Amniotic epithelial cell (primary cell): ENCODE data around the gene ACACA.

Experiments
- DNase-seq: peaks from one replicate; pipeline ENCODE4 v3.0.0-alpha.2; 2010; ENCODE audit warnings: low read depth

ACACA gene

GRCh38 chr17:37066322-37067255 is 340.0 kb downstream of the ACACA start:
- DNase-seq = no peak

- no peak for DNase-seq
Measured at GRCh38 chr17:37065486-37066321, 340.9 kb downstream of the ACACA start.

- no peak for DNase-seq
Measured at GRCh38 chr17:37064956-37065355, 341.7 kb downstream of the ACACA start.

GRCh38 chr17:37064206-37064605 is 342.4 kb downstream of the ACACA start:
- no peak for DNase-seq

GRCh38 chr17:37062021-37062420 is 344.6 kb downstream of the ACACA start:
- DNase-seq = no peak

- DNase-seq = no peak
Measured at GRCh38 chr17:37060928-37061327, 345.7 kb downstream of the ACACA start.

GRCh38 chr17:37060094-37060493 is 346.5 kb downstream of the ACACA start:
- no peak for DNase-seq

GRCh38 chr17:37059493-37059892 is 347.1 kb downstream of the ACACA start:
- no peak for DNase-seq

- no peak for DNase-seq
Measured at GRCh38 chr17:37056622-37057021, 350.0 kb downstream of the ACACA start.

GRCh38 chr17:37054894-37055293 is 351.7 kb downstream of the ACACA start:
- DNase-seq = no peak

- DNase-seq = no peak
Measured at GRCh38 chr17:37052450-37052849, 354.2 kb downstream of the ACACA start.

GRCh38 chr17:37051833-37052232 is 354.8 kb downstream of the ACACA start:
- DNase-seq = no peak

- no peak for DNase-seq
Measured at GRCh38 chr17:37051381-37051780, 355.3 kb downstream of the ACACA start.

GRCh38 chr17:37050920-37051319 is 355.7 kb downstream of the ACACA start:
- peak; percentile 27 for DNase-seq

GRCh38 chr17:37048811-37049210 is 357.8 kb downstream of the ACACA start:
- DNase-seq = no peak

- DNase-seq = peak; percentile 85
Measured at GRCh38 chr17:37047631-37048104, 359.0 kb downstream of the ACACA start.

GRCh38 chr17:37045351-37045922 is 361.2 kb downstream of the ACACA start:
- no peak for DNase-seq

- no peak for DNase-seq
Measured at GRCh38 chr17:37043201-37043600, 363.4 kb downstream of the ACACA start.

- no peak for DNase-seq
Measured at GRCh38 chr17:37041932-37042331, 364.7 kb downstream of the ACACA start.

GRCh38 chr17:37039269-37039668 is 367.4 kb downstream of the ACACA start:
- DNase-seq = no peak

GRCh38 chr17:37037590-37038155 is 369.0 kb downstream of the ACACA start:
- DNase-seq = no peak
